ENCODE measurements around the gene RHPN2.
"Not testable (repeated sequence)": the region's sequence is repeated elsewhere in the genome, so short reads cannot be mapped to it uniquely, and the experiment has no call there.

Gene RHPN2

DNA sequence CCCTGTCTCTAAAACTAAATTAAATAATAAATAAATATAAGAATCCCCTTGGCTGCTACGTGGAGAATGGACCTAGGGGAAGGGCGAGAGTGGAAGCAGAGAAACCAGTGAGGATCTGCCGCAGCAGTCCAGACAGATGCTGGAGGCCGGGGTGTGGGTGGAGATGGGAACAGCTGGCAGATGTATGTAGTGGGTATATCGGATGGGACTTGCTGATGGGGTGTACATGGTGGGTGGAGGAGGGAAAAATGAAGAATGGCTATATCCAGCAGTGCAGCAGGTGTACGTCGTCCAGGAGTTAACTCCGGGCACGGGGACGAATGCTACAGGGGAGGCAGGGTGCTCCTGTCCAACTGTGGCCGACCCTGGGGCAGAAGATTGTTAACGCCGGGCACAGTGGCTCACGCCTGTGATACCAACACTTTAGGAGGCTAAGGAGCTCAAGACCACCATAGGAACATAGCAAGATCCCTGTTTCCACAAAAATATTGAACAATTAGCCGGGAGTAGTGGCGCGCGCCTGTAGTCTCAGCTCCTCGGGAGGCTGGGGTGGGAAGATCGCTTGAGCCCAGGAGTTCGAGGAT, 93.6 kb downstream of the RHPN2 start:
- no peak for DNase-seq

DNA sequence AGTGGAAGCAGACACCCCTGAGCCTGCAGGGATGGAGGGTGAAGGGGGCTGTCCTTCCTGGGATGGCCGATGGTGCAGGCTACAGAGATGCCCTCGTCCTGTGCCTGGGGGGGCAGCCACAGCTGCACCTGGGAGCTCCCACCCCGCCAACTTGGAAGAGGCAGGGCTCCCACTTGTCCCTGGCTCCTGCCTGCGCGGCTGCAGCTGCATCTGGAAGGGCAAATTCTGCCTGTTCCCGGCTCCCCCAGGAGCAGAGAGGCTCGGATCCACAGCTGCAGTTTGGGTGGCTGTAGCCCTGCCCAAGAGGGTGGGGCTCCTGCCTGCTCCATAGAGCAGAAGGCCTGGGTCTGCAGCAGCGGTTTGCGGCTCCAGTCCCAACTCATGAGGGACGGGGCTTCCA, 95.1 kb downstream of the RHPN2 start:
- DNase-seq: no peak

DNA sequence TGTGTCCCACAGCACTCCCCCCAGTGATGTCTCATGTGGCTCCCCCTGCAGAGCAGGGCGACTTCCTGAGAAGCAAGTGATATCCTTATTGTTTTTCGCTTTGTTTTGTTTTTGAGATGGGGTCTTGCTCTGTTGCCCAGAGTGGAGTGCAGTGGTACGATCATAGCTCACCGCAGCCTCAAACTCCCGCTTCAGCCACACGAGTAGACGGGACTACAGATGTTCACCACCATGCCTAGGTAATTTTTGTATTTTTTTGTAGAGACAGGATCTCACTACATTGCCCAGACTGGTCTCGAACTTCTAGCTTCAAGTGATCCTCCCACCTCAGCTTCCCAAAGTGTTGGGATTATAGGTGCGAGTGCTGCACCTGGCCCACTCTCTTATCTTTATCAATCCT, 97.9 kb downstream of the RHPN2 start:
- DNase-seq: no peak

DNA sequence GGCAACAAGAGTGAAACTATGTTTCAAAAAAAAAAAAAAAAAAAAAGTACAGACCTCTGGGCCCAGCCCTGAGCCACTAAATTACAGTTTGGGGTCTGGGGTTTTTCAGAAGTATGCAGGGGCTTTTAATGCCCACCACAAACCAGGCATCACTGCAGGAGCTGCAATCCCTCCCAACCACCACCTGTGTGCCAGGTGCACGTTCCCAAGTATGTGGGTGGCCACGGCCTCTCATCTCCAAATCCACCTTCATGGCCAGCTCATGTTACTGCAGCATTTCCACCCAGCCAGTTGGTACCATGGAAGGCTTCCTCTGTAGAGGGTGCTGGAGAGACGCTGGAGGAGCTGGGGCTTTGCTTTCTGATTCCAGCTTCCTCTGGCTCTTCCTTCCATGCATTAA, 119.4 kb downstream of the RHPN2 start:
- no peak for DNase-seq

DNA sequence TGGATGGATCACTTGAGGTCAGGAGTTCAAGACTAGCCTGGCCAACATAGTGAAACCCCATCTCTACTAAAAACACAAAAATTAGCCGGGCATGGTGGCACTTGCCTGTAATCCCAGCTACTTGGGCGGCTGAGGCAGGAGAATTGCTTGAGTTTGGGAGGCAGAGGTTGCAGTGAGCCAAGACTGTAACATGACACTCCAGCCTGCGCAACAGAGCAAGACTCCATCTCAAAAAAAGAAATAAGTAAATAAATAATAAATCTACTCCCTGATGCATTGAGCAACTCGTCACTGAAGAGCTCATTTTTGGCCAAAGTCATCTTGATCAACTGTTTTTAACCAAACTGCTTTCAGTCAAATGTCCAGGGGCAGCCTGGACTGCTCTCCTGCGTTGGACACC, 123.4 kb downstream of the RHPN2 start:
- DNase-seq: not testable (repeated sequence)

DNA sequence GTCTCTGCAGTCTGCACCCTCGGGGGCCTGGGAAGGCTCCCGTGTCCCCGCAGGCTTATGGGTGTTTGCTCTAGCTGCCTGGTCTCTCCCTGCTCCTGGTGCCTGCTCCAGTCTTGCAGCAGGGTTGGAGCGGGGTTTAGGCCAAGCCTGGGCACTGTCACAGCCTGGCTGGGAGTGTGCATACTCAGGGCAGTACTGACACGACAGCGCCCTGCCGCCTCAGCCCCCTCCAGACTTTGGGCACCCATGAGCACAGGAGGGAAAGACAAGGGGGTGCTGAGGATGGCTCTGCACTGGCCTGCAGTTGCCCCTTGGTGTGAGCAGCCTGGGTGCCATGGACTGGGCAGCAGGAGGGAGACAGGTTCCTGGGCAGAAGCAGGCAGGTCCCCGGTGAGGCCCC, 128.6 kb downstream of the RHPN2 start:
- DNase-seq: no peak

DNA sequence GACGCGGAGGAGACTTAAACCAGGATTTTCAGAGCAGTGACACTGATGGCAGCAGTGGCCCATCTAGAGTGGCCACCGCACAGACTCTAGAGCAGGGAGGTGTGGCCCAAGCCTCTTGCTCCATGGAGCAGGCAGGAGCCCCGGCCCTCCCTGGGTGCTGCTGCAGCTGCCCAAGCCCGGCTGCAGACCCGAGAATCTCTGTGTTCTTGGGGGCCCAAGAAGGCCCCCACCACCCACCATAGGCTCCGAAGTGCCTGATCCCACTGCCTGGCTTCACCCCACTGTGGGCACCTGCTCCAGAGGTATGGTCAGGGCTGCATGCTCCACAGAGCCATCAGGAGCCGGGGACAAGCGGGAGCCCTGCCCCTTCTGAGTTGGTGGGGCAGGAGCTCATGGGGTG, 129.1 kb downstream of the RHPN2 start:
- DNase-seq: no peak

DNA sequence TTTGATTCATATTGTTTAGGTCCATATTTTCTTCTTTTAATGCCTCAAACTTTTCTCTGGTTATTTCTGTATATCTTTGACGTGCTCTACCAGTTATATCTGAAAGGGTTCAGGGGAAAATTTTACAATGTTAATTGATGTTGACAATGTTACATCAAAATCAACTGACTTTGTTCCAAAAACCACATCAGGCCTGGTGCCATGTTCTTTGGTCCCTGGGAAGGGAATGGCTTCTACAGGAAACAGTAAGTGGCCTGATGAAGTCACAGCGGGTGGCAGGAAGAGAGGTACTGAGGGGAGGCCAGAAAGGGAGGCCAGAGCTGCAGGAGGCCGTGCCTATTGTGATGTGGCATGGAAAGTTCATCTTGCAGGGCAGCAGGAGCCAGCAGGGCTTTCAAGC, 131.1 kb downstream of the RHPN2 start:
- DNase-seq: no peak

DNA sequence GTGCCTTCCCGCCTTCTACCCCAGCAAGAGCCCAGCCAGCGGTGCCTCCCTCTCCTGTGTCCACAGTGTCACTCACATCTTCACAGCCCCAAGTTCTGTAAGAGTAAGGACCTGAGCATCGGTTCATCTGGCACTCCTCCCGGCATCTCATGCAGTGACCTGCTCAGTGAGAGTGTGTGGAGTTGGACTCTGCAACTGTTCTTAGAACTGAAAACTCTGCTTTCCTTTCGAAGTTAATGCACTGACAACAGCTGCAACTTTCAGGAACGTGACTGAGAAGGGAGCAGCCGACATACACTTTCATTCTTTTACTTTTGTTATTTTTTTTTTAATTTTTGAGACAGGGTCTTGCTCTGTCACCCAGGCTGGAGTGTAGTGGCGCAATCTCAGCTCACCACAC, 134.1 kb downstream of the RHPN2 start:
- no peak for DNase-seq

DNA sequence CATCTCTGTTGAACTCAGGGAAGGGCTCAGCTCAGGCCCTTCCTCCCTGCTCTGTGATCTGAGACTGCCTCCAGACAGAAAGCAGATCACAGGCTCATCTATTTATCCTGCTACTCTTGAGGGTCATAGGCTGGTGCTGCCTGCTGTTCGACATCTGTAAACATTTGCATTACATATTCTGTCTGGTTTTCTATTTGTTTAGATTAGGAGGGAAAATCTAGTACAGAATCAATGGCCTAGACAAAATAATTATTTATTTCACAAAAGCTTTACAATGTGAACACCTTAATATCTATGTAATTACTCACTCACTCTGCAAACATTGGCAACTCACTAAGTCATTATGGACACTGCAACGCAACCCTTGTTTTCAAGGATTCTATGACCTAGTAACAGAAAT, 135.9 kb downstream of the RHPN2 start:
- DNase-seq: no peak

All from activated naive CD4-positive, alpha-beta T cell treated with Interleukin-2 at 50 U/mL for 16 hours (primary cell).